Retinal pigment epithelial cell (primary cell): ENCODE data around the gene FAM53C.

Experiments used
- DNase-seq: peaks from one replicate; pipeline ENCODE4 v3.0.0-alpha.2; 2010; ENCODE audit warnings: low read depth
- H3K4me3 ChIP-seq: 2 replicates; pipeline ENCODE4 v1.5.1; 2011; ENCODE audit warnings: mild to moderate bottlenecking, low read length, control low read depth, moderate library complexity
- TF ChIP-seq, protein P1 (sequence below): conservative IDR thresholded peaks from 2 replicates; pipeline ENCODE4 v1.5.1; 2011; ENCODE audit warnings: low read depth, low read length, control low read depth, inconsistent platforms

The FAM53C gene

DNA sequence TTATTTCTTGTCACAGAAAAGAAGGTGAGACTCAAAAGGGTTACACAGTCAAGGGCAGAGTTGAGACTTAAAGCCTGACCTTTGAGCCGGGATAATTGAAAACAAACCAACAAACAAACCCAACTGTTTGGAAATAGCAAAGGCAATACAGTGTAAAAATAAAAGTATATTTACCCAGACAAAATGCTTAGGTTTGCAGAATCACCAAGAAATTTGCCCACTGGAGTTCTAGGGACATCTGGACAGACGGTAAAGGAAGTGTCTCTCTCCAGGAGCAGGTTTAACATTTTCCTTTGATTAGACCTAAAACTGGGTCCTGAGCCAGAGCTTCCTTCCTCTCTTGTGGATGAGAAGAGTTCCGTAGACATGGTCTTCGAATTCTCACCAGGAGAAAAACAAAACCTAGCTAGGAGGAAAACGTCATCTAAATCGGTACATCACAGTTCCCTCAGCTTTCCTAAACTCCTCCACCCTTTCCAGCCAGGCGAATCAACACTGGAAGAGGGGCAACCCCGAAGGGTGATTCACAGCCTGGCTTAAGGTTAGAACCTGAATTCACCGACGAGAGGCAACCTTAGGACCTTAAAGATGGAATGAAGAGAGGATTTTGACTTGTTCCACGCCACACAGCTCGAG is 7.1 kb upstream of the FAM53C start:
- no peak for DNase-seq
- TF ChIP-seq, protein P1, sequence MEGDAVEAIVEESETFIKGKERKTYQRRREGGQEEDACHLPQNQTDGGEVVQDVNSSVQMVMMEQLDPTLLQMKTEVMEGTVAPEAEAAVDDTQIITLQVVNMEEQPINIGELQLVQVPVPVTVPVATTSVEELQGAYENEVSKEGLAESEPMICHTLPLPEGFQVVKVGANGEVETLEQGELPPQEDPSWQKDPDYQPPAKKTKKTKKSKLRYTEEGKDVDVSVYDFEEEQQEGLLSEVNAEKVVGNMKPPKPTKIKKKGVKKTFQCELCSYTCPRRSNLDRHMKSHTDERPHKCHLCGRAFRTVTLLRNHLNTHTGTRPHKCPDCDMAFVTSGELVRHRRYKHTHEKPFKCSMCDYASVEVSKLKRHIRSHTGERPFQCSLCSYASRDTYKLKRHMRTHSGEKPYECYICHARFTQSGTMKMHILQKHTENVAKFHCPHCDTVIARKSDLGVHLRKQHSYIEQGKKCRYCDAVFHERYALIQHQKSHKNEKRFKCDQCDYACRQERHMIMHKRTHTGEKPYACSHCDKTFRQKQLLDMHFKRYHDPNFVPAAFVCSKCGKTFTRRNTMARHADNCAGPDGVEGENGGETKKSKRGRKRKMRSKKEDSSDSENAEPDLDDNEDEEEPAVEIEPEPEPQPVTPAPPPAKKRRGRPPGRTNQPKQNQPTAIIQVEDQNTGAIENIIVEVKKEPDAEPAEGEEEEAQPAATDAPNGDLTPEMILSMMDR, result no peak
- H3K4me3 ChIP-seq, result peak overlapping the region; percentile 90

DNA sequence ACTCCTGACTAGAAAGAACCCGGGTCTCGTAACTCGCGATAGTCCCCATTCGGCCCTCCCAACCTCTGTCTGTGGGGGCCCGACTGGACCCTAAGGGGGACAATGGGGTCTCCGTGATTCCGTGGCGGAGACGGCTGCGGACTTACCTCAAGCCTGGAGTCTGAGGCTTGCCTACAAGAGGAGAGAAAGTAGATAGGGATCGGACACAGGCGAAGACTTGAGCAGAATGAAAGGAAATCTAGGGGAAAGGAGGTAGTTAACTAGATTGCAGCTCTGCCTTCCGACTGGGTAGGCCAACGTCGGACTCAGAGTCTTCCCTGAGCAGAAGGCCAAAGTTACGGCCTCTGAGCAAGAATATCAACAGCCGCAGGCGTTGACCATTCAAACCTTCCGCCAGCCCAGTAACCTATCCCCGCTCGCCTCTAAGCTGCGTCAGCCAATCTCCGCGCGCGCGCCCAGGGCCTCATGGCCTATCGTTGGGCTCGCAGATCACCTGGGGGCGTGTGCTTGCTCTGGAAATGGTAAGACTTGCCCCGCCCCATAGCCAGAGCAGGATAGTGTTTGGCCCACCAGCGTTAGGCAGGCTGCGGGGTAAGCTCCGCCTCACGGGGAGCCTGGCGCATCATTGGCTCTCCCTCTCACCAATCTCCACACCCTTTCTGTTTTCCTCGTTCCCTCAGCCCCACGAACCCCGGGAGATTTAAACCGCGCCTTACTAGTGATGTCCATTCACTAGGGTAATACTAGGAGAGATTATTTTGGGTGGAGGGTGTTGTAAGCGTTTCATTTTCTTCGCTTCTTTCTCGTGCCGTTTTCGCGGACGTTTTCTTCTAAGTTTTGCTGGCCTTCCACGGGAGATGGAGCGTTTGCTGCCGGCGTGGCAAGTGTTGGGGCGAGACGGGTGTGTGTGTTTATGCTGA is 6.4 kb upstream of the FAM53C start, which contains the start of gene CDC25C:
TSS of gene CDC25C (minus strand) at position 356 of the 920 bp plus-strand sequence. CDS start 624 bp downstream, outside the sequence.
- TF ChIP-seq, protein P1, result no peak
- peak; percentile 99 for DNase-seq
- peak within 1 kb of the TSS; percentile 90 for H3K4me3 ChIP-seq

DNA sequence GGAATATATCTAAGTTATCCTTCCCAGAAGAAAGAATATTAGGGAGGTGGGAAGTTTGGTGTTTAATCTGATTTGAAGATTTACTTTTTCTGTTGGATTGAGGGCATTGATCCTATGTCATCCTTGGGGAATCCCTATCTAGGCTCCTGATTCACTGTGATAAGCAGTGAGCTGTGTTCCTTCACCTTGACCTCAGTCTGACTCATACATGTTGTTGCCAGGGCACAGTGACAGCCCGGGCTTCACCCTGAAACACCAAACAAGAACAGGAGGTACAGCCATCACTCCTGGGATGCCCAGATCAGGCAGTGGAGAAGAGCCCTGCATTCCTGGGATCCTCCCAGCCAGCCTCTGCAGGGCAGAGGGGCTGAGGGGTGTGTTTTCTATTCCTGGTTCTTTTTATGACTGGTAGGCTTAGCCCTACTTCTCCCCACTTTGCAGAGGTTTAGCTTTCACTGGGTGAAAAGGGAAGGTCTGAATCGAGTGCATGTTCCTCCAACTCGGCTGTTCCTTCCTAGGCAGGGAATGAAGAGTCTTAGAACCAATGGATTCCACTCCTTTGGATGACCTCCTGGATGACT is 3.1 kb upstream of the FAM53C start:
- no peak overlapping the region for H3K4me3 ChIP-seq
- DNase-seq, result no peak
- TF ChIP-seq, protein P1, result no peak

DNA sequence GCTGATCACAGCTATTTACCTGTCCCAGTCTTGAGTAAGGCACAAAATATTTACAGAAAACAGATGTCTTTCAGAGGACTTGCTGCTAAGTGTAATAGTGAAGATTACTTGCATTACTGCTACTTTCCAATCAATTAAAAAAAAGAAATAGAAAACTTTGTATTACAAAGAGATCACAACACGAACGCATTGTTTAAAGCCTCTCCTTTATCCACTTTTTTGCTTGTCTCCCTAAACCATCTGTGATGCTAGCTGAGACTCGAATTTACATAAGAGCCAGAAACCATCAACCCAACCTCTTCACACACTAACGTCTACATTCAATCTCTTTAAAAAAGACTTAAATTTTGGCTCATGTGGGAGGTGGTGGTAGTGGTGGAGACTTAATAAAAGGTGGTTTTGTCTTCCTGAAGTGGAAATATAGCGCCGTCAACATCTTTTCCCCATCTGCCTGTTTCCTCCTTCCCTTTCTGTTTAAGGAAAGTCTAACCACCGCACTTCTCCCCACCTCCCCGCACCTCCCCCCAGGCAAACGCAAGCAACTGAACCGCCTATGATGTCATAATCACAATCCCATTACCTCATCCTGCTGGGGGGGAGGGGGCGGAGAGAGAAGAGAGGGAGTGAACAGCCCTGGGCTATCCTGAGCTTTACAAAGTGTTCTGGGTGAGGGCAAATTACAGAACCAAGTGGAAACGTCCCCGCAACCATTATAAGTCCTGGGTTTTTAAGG is 948 bp upstream of the FAM53C start:
- no peak for DNase-seq

GRCh38 chr5:138338411-138339090 is 485 bp downstream of the FAM53C start:
- peak overlapping the region; percentile 94 for H3K4me3 ChIP-seq
- no peak for DNase-seq
- TF ChIP-seq, protein P1, result no peak

More for the DNA sequence above, 948 bp upstream of the FAM53C start:
- TF ChIP-seq, protein P1, result no peak
- H3K4me3 ChIP-seq, result peak overlapping the region; percentile 94

GRCh38 chr5:138339091-138339456 is 1.0 kb downstream of the FAM53C start:
- H3K4me3 ChIP-seq, result peak overlapping the region; percentile 94
- no peak for DNase-seq
- TF ChIP-seq, protein P1, result no peak
